IMR-90 (cell line): ENCODE measurements around the gene EXD1. TPM values are rescaled to one million over a fixed set of nuclear protein-coding genes. Genes with fewer than 3 reads are reported as not detected.

Experiments
- ATAC-seq: fragments of 200-7000 bp; cut with Tn5 transposase; 2 replicates; pipeline ENCODE4 v1.9.1; 2020; ENCODE audit warnings: low read depth, mild to moderate bottlenecking, moderate library complexity
- BruUV-seq: library from RNA; stranded (reverse); fragments of 400-500 nt; replicated peaks from 2 replicates; lab custom pipeline; 2021; lab: Mats Ljungman, UMichigan
- CTCF ChIA-PET: fragments of 300-600 bp; formaldehyde crosslinking; extraction: SDS; loops from one replicate; lab custom pipeline; 2021; ENCODE audit warnings: antibody characterized with exemption; lab: Yijun Ruan, JAX
- POLR2A ChIA-PET: fragments of 300-600 bp; sonication (Branson Sonifier 250); formaldehyde crosslinking; loops from one replicate; lab custom pipeline; 2022; ENCODE audit warnings: antibody characterized with exemption; ENCODE audit not compliant: unreplicated experiment; lab: Charles Lee
- DNase-seq: peaks from one replicate; pipeline ENCODE4 v3.0.0; 2013
- H2AFZ ChIP-seq: replicated peaks from 2 replicates; pipeline ENCODE3; 2013; ENCODE audit warnings: low read length, mild to moderate bottlenecking; ENCODE audit not compliant: poor library complexity
- H2AK5ac ChIP-seq: 2 replicates; pipeline ENCODE4 v1.6.1; 2013; ENCODE audit warnings: low read depth, low read length, inconsistent platforms
- H2AK9ac ChIP-seq: replicated peaks from 2 replicates; pipeline ENCODE3; 2013; ENCODE audit warnings: mild to moderate bottlenecking, low read depth, low read length, moderate library complexity; ENCODE audit not compliant: poor library complexity
- H2BK120ac ChIP-seq: 2 replicates; pipeline ENCODE4 v1.6.1; 2013; ENCODE audit warnings: low read depth, low read length, inconsistent platforms
- H2BK15ac ChIP-seq: 3 replicates; pipeline ENCODE4 v1.6.1; 2013; ENCODE audit warnings: low read depth, low read length, inconsistent platforms
- H2BK20ac ChIP-seq: 2 replicates; pipeline ENCODE4 v1.6.1; 2013; ENCODE audit warnings: low read depth, mild to moderate bottlenecking, inconsistent platforms, low read length, moderate library complexity
- H2BK5ac ChIP-seq: 2 replicates; pipeline ENCODE4 v1.6.1; 2013; ENCODE audit warnings: mild to moderate bottlenecking, low read depth, low read length, inconsistent platforms; ENCODE audit not compliant: poor library complexity, severe bottlenecking
- H3K14ac ChIP-seq: replicated peaks from 2 replicates; pipeline ENCODE4 v1.6.1; 2013; ENCODE audit warnings: low read depth, low read length, inconsistent platforms
- H3K18ac ChIP-seq: 2 replicates; pipeline ENCODE4 v1.6.1; 2013; ENCODE audit warnings: low read depth, low read length, control low read depth
- H3K23ac ChIP-seq: 2 replicates; pipeline ENCODE4 v1.6.1; 2013; ENCODE audit warnings: low read depth, low read length, inconsistent platforms
- H3K27ac ChIP-seq: 2 replicates; pipeline ENCODE4 v1.5.1; 2013; ENCODE audit warnings: mild to moderate bottlenecking, control low read depth, low read length; ENCODE audit not compliant: insufficient read depth
- H3K27me3 ChIP-seq: 2 replicates; pipeline ENCODE4 v1.6.1; 2013; ENCODE audit warnings: low read length; ENCODE audit not compliant: control insufficient read depth, insufficient read depth
- H3K36me3 ChIP-seq: 2 replicates; pipeline ENCODE4 v1.6.1; 2013; ENCODE audit warnings: low read length, mixed read lengths; ENCODE audit not compliant: control insufficient read depth, insufficient read depth
- H3K4ac ChIP-seq: 2 replicates; pipeline ENCODE4 v1.6.1; 2013; ENCODE audit warnings: low read depth, low read length, inconsistent platforms
- H3K4me1 ChIP-seq: 2 replicates; pipeline ENCODE4 v1.6.1; 2013; ENCODE audit warnings: low read length, mixed read lengths; ENCODE audit not compliant: control insufficient read depth, insufficient read depth
- H3K4me2 ChIP-seq: 2 replicates; pipeline ENCODE4 v1.6.1; 2013; ENCODE audit warnings: low read depth, mild to moderate bottlenecking, control low read depth, low read length, moderate library complexity
- H3K4me3 ChIP-seq: 2 replicates; pipeline ENCODE4 v1.5.1; 2013; ENCODE audit warnings: low read depth, mild to moderate bottlenecking, control low read depth, low read length, moderate library complexity; ENCODE audit not compliant: insufficient read depth
- H3K56ac ChIP-seq: 2 replicates; pipeline ENCODE4 v1.6.1; 2013; ENCODE audit warnings: low read length, inconsistent platforms; ENCODE audit not compliant: insufficient read depth; ENCODE audit errors: extremely low read depth
- H3K79me1 ChIP-seq, 2 experiments: 2 replicates each; pipeline ENCODE4 v1.6.1; 2013; ENCODE audit warnings: low read length in 2 of 2, inconsistent platforms in 1 of 2, low read depth in 1 of 2
- H3K9ac ChIP-seq: 2 replicates; pipeline ENCODE4 v1.6.1; 2013; ENCODE audit warnings: low read depth, low read length, control low read depth
- H3K9me1 ChIP-seq: 2 replicates; pipeline ENCODE4 v1.6.1; 2013; ENCODE audit warnings: low read length, inconsistent platforms; ENCODE audit not compliant: insufficient read depth
- H3K9me3 ChIP-seq: 2 replicates; pipeline ENCODE4 v1.6.1; 2013; ENCODE audit warnings: low read length; ENCODE audit not compliant: control insufficient read depth, insufficient read depth
- H4K20me1 ChIP-seq: 2 replicates; pipeline ENCODE4 v1.6.1; 2013; ENCODE audit warnings: low read length, inconsistent platforms; ENCODE audit not compliant: insufficient read depth
- H4K5ac ChIP-seq: 2 replicates; pipeline ENCODE4 v1.6.1; 2013; ENCODE audit warnings: mild to moderate bottlenecking, low read depth, low read length, control low read depth
- H4K8ac ChIP-seq, 2 experiments: 2 replicates each; pipeline ENCODE4 v1.6.1; 2013; ENCODE audit warnings: low read depth in 2 of 2, low read length in 2 of 2, control low read depth in 1 of 2, inconsistent platforms in 1 of 2
- H4K91ac ChIP-seq: 2 replicates; pipeline ENCODE4 v1.6.1; 2013; ENCODE audit warnings: low read depth, low read length, inconsistent platforms; ENCODE audit not compliant: insufficient read depth
- BHLHE40 ChIP-seq: fragments of 150-350 bp; IDR thresholded peaks from 2 replicates; pipeline ENCODE4 v1.6.1; 2016; ENCODE audit warnings: mild to moderate bottlenecking, low read depth, low read length
- CEBPB ChIP-seq: IDR thresholded peaks from 2 replicates; pipeline ENCODE4 v1.6.1; 2012; ENCODE audit warnings: low read depth, low read length, improper control_type of control experiment
- CHD1 ChIP-seq: IDR thresholded peaks from 2 replicates; pipeline ENCODE4 v1.6.1; 2012; ENCODE audit warnings: low read depth, low read length, improper control_type of control experiment
- FOS ChIP-seq: fragments of 150-350 bp; IDR thresholded peaks from 2 replicates; pipeline ENCODE4 v1.6.1; 2016; ENCODE audit warnings: low read depth, low read length
- MAZ ChIP-seq: IDR thresholded peaks from 2 replicates; pipeline ENCODE4 v1.6.1; 2012; ENCODE audit warnings: low read depth, mild to moderate bottlenecking, low read length, improper control_type of control experiment, moderate library complexity, borderline replicate concordance
- MXI1 ChIP-seq: IDR thresholded peaks from 2 replicates; pipeline ENCODE4 v1.6.1; 2012; ENCODE audit warnings: low read depth, mild to moderate bottlenecking, low read length, moderate library complexity, borderline replicate concordance
- POLR2A ChIP-seq: IDR thresholded peaks from 2 replicates; pipeline ENCODE4 v1.6.1; 2012; ENCODE audit warnings: mild to moderate bottlenecking, low read depth, low read length
- RAD21 ChIP-seq: IDR thresholded peaks from 2 replicates; pipeline ENCODE4 v1.6.1; 2012; ENCODE audit warnings: low read length, improper control_type of control experiment
- SMC3 ChIP-seq: fragments of 150-350 bp; IDR thresholded peaks from 2 replicates; pipeline ENCODE4 v1.6.1; 2016; ENCODE audit warnings: low read depth, mild to moderate bottlenecking, antibody characterized with exemption, low read length, moderate library complexity
- WGBS, 2 experiments: methylation state at CpG; one replicate each; pipeline versions ENCODE4 v1.1.5 to v1.1.7; 2013; ENCODE audit warnings: missing lambda C conversion rate in 2 of 2; ENCODE audit not compliant: insufficient read length in 1 of 2; ENCODE audit errors: extremely low coverage in 2 of 2; 5-methylcytosine and 5-hydroxymethylcytosine counted together
- dilution Hi-C: fragments of 300-500 bp; cut with HindIII; formaldehyde crosslinking; loops from one replicate; pipeline ENCODE4 v1.14.3; 2018; ENCODE audit warnings: low sequenced_read_pairs; ENCODE audit not compliant: unreplicated experiment
- in situ Hi-C: fragments of 300-500 bp; cut with MboI; formaldehyde crosslinking; loops from 3 replicates; pipeline ENCODE4 v1.14.3; 2019; ENCODE audit warnings: low sequenced_read_pairs, inconsistent platforms, mixed read lengths
- intact Hi-C: fragments of 100-400 bp; cut with micrococcal nuclease; formaldehyde crosslinking; loops from 2 replicates; pipeline ENCODE4 v1.10.0; 2022
- polyA plus RNA-seq, 3 experiments: library from polyadenylated mRNA; depleted of rRNA; stranded (reverse); fragments of >200 nt; gene quantifications; 2 replicates each; pipeline ENCODE4 v1.2.3, GENCODE V29; 2012; ENCODE audit warnings: low replicate concordance in 1 of 3
- total RNA-seq: library from RNA; depleted of rRNA; stranded (reverse); fragments of >200 nt; gene quantifications from 2 replicates; pipeline ENCODE4 v1.2.3, GENCODE V29; 2012
- TF ChIP-seq, protein P1 (sequence below): fragments of 150-350 bp; IDR thresholded peaks from 2 replicates; pipeline ENCODE4 v1.6.1; 2017; ENCODE audit warnings: mild to moderate bottlenecking, antibody characterized with exemption, low read length, low read depth
- TF ChIP-seq, protein P2 (sequence below): conservative IDR thresholded peaks from 2 replicates; pipeline ENCODE4 v1.5.1; 2012; ENCODE audit warnings: mild to moderate bottlenecking, low read depth, low read length, improper control_type of control experiment
- TF ChIP-seq, protein P3 (sequence below): fragments of 150-350 bp; IDR thresholded peaks from 2 replicates; pipeline ENCODE4 v1.6.1; 2016; ENCODE audit warnings: low read depth, mild to moderate bottlenecking, low read length, moderate library complexity, borderline replicate concordance

Gene EXD1
- total and polyA plus RNA-seq, 2 of the 4 experiments (the other 2 are of a cell fraction): not detected

DNA sequence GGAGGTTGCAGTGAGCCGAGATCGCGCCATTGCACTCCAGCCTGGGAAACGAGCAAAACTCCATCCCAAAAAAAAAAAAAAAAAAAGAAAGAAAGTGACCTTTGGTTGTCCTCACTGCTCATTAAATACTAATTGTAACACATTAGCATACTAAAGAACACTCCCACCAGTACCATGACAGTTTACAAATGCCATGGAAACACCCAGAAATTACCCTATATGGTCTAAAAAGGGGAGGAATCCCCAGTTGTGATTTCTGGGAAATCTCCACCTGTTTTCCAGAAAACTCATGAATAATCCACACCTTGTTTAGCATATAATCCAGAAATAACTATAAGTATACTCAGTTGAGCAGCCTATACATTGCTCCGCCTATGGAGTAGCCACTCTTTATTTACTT, 90.9 kb downstream of the EXD1 start:
- Histone ChIP-seq H3K4me1 (no peaks in the 10 kb centered on the region), H3K4me3 (no peak overlapping the region), H2BK5ac (no peak overlapping the region), H3K56ac (no peak overlapping the region), H3K79me1 (no peaks in the 10 kb centered on the region), H4K5ac (no peak overlapping the region), H3K27ac (no peak overlapping the region), H3K18ac (no peak overlapping the region), H3K4ac (no peak overlapping the region), H3K9me3 (no peaks in the 10 kb centered on the region; the same call in 1 of the 2 replicates), H2BK120ac (no peak overlapping the region), H3K4me2 (no peak overlapping the region), H3K14ac (no peak overlapping the region), H3K23ac (no peak overlapping the region), H4K8ac (no peak overlapping the region), H3K36me3 (no peaks in the 10 kb centered on the region), H2AK9ac (no peak overlapping the region), H3K27me3 (0 out of 2 replicates have a peak, but pooled peaks cover 2% of the 10 kb centered on the region), H4K20me1 (no peaks in the 10 kb centered on the region), H2BK20ac (no peak overlapping the region), H3K9me1 (no peaks in the 10 kb centered on the region), H3K9ac (no peak overlapping the region), H4K91ac (no peak overlapping the region), H2AK5ac (no peak overlapping the region), H2AFZ (no peak overlapping the region), H2BK15ac (no peak overlapping the region)
- dilution Hi-C loops (no loop called here), in situ Hi-C loops (no loop called here), intact Hi-C loops (no loop called here)
- ChIA-PET POLR2A (no interaction called here), CTCF (no interaction called here)
- TF ChIP-seq, protein P1, sequence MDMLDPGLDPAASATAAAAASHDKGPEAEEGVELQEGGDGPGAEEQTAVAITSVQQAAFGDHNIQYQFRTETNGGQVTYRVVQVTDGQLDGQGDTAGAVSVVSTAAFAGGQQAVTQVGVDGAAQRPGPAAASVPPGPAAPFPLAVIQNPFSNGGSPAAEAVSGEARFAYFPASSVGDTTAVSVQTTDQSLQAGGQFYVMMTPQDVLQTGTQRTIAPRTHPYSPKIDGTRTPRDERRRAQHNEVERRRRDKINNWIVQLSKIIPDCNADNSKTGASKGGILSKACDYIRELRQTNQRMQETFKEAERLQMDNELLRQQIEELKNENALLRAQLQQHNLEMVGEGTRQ: no peak
- TF ChIP-seq MXI1 (no peak), SMC3 (no peak), MAZ (no peak), POLR2A (no peak), CHD1 (no peak), BHLHE40 (no peak), RAD21 (no peak), CEBPB (no peak), FOS (no peak)
- TF ChIP-seq, protein P2, sequence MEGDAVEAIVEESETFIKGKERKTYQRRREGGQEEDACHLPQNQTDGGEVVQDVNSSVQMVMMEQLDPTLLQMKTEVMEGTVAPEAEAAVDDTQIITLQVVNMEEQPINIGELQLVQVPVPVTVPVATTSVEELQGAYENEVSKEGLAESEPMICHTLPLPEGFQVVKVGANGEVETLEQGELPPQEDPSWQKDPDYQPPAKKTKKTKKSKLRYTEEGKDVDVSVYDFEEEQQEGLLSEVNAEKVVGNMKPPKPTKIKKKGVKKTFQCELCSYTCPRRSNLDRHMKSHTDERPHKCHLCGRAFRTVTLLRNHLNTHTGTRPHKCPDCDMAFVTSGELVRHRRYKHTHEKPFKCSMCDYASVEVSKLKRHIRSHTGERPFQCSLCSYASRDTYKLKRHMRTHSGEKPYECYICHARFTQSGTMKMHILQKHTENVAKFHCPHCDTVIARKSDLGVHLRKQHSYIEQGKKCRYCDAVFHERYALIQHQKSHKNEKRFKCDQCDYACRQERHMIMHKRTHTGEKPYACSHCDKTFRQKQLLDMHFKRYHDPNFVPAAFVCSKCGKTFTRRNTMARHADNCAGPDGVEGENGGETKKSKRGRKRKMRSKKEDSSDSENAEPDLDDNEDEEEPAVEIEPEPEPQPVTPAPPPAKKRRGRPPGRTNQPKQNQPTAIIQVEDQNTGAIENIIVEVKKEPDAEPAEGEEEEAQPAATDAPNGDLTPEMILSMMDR: no peak
- TF ChIP-seq, protein P3, sequence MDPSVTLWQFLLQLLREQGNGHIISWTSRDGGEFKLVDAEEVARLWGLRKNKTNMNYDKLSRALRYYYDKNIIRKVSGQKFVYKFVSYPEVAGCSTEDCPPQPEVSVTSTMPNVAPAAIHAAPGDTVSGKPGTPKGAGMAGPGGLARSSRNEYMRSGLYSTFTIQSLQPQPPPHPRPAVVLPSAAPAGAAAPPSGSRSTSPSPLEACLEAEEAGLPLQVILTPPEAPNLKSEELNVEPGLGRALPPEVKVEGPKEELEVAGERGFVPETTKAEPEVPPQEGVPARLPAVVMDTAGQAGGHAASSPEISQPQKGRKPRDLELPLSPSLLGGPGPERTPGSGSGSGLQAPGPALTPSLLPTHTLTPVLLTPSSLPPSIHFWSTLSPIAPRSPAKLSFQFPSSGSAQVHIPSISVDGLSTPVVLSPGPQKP: no peak
- WGBS, 2 experiments: no CpG with 5 or more reads among the region's 5 CpGs
- ATAC-seq (no peak), DNase-seq (no peak)
- BruUV-seq: no TSS peak
